BE2C (cell line): ENCODE results near the gene SLIT1.

Experiments
- DNase-seq: peaks from one replicate; pipeline ENCODE4 v3.0.0-alpha.2; 2020
- H3K27me3 ChIP-seq: fragments of 250-450 bp; sonication (Bioruptor Pico); 2 replicates; pipeline ENCODE4 v1.5.1; 2020; ENCODE audit warnings: mild to moderate bottlenecking
- H3K36me3 ChIP-seq: fragments of 250-450 bp; sonication (Bioruptor Pico); 2 replicates; pipeline ENCODE4 v1.5.1; 2020; ENCODE audit warnings: mild to moderate bottlenecking
- H3K4me1 ChIP-seq: fragments of 250-450 bp; sonication (Bioruptor Pico); 2 replicates; pipeline ENCODE4 v1.5.1; 2020
- H3K4me3 ChIP-seq: 2 replicates; pipeline ENCODE4 v1.5.1; 2011; ENCODE audit warnings: low read depth, low read length
- H3K9me3 ChIP-seq: fragments of 250-450 bp; sonication (Bioruptor Pico); 2 replicates; pipeline ENCODE4 v1.5.1; 2020
- TF ChIP-seq, protein P1 (sequence below): IDR thresholded peaks from 2 replicates; pipeline ENCODE4 v1.5.1; 2012; ENCODE audit warnings: mild to moderate bottlenecking, low read depth, low read length

SLIT1 gene

DNA sequence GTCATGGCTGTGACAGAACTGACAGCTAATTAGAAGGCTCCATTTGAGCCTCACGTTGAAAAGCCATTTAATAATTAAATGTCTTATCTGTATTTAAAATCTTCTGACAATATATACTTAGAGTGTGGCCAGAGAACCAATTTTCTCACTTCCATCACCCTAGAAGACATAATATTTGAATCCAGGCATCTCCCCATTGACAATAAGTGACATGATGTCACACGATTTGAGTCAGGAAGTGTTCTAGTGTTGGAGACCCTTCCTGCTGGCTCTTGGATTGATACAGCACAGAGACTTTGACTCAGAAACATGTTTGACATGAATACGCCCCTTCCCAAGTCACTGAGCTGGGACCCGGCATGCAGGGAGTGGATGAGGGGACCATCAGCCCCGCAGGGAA lies 85.9 kb downstream of the SLIT1 start:
- no peak overlapping the region for H3K4me3 ChIP-seq
- TF ChIP-seq, protein P1, sequence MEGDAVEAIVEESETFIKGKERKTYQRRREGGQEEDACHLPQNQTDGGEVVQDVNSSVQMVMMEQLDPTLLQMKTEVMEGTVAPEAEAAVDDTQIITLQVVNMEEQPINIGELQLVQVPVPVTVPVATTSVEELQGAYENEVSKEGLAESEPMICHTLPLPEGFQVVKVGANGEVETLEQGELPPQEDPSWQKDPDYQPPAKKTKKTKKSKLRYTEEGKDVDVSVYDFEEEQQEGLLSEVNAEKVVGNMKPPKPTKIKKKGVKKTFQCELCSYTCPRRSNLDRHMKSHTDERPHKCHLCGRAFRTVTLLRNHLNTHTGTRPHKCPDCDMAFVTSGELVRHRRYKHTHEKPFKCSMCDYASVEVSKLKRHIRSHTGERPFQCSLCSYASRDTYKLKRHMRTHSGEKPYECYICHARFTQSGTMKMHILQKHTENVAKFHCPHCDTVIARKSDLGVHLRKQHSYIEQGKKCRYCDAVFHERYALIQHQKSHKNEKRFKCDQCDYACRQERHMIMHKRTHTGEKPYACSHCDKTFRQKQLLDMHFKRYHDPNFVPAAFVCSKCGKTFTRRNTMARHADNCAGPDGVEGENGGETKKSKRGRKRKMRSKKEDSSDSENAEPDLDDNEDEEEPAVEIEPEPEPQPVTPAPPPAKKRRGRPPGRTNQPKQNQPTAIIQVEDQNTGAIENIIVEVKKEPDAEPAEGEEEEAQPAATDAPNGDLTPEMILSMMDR: no peak
- no peaks in the 10 kb centered on the region; the same call in none of the 2 replicates for H3K4me1 ChIP-seq

DNA sequence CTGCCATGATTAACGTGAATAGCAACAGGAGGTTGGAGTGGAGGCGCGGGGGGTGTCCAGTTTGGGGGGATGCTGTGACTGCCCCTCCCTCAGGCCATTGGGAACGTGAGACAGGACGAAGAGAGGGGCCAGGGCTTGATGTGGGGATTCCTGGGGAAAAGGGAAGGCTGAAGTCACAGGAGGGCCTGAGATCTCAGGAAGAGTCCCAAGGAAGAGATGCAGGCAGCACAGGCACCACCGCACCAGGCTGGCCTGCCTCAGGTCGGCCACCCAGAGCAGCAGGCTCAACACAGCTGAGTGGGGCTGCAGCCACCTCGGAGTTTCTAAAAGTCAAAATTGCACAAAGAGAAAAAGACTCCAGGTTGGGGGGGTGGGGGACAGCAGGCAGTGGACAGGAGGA lies 86.7 kb downstream of the SLIT1 start:
- Histone ChIP-seq H3K27me3 (no peaks in the 10 kb centered on the region), H3K4me1 (no peaks in the 10 kb centered on the region; the same call in none of the 2 replicates), H3K4me3 (no peak overlapping the region), H3K9me3 (no peaks in the 10 kb centered on the region), H3K36me3 (no peaks in the 10 kb centered on the region)
- no peak for DNase-seq
- TF ChIP-seq, protein P1: no peak

More for the DNA sequence above, 85.9 kb downstream of the SLIT1 start:
- Histone ChIP-seq H3K27me3 (no peaks in the 10 kb centered on the region), H3K9me3 (no peaks in the 10 kb centered on the region), H3K36me3 (no peaks in the 10 kb centered on the region)
- DNase-seq: no peak

DNA sequence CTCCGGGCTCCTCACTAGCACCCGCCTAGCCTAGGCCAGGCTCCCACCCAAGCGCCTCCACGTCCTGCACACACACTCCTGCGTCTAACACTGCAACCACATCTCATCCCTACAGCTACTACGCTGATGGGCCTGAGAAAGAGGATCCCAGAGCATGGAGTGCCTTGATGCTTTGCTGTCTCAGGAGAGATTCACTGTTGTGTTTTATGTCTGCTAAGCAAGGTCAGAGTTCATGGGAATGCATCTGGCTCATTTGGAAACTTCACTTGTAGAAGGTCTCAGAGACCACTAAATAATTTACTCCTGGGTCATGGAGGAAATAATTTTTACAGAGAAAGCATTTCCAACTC lies 88.7 kb downstream of the SLIT1 start:
- Histone ChIP-seq H3K4me3 (no peak overlapping the region), H3K27me3 (no peaks in the 10 kb centered on the region), H3K4me1 (no peaks in the 10 kb centered on the region; the same call in none of the 2 replicates), H3K9me3 (no peaks in the 10 kb centered on the region), H3K36me3 (no peaks in the 10 kb centered on the region)
- TF ChIP-seq, protein P1: no peak
- no peak for DNase-seq

DNA sequence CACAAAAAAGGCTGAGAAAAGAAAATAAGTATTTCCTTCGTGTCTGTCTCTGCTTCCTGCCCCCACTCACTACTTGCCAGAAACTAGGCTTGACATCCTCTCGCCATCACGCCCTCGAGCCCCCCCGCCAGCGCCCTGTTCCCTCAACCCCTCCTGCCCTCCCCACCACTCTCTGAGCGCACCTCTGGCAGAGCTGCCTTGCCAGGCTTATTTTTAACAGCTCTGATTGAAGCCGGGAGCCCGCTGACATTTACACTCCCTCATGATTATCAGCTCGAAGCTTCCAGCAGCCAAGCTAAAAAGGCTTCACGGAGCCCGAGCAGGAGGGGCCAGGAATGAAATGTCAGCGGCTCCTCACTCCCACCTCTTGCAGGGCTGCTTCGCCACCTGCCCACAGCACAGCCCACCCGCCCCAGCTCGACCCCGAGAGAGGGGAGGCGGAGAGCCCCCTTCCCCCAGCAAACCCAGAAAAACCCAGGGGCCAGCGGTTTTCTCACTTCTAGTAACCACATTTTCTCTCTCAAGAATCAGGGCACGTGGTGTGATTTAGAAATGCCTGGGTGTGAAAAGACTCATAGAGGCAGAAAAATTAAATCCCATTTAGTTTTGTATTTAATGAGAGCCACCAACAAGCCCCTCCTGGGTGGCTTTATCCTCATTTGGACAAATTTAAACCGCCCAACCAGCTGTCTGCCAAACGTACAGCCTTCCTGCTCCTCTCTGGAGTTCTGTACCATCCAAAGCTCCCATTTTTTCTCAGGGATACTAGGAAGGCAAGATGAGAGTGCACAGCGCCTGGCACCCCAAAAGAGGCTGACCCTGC lies 89.3 kb downstream of the SLIT1 start:
- Histone ChIP-seq H3K36me3 (no peaks in the 10 kb centered on the region), H3K27me3 (no peaks in the 10 kb centered on the region), H3K4me1 (no peaks in the 10 kb centered on the region; the same call in none of the 2 replicates), H3K9me3 (no peaks in the 10 kb centered on the region), H3K4me3 (no peak overlapping the region)
- DNase-seq: no peak
- TF ChIP-seq, protein P1: no peak

DNA sequence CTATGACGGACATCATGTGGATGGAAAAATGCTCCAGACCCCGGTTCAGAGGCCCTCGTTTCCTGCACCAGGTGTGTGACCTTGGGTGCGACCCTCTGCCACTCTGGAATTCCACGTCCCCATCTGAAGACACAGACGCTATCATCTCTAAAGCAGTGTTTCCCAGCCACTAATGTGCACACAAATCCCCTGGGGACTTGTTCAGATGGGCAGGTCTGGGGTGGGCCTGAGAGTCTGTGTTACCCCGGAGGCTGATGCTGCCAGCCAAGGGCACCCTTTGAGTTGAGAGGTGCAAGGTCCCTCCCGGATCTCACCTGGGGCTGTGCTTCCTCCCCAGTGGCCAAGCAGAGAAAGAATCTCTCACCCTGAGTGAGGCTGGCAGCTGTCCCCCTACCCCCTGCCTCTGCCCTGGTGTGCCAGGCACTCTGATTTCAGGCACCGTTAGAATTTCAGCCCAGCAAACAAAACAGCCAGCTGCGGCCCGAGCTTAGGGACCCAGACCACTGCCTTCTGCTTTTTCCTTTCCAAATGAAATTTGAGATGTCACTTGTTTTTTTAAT lies 90.0 kb downstream of the SLIT1 start:
- TF ChIP-seq, protein P1: no peak
- Histone ChIP-seq H3K9me3 (no peaks in the 10 kb centered on the region), H3K4me3 (no peak overlapping the region), H3K27me3 (no peaks in the 10 kb centered on the region), H3K36me3 (no peaks in the 10 kb centered on the region), H3K4me1 (no peaks in the 10 kb centered on the region; the same call in none of the 2 replicates)
- no peak for DNase-seq

DNA sequence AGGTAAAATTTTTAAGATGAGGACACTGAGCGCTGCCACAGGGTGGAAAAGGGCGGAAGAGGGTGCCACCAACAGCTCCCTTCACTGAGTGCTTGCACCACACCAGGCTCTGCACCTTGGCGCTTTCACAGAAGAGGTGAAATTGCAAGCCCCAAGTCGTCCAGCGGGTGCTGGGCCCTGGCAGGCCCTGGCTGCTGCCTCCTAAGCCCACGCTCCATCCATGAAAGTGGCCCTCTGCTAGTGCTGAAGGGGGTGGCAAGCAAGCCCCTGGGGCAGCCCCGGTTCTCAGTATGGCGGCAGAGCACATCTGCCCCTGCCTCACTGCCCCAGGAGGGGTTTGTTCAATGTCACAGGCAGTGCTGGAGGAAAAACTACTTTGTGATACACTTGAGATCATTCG lies 95.1 kb downstream of the SLIT1 start:
- Histone ChIP-seq H3K36me3 (no peaks in the 10 kb centered on the region), H3K4me3 (no peak overlapping the region), H3K27me3 (no peaks in the 10 kb centered on the region), H3K4me1 (no peaks in the 10 kb centered on the region; the same call in 1 of the 2 replicates), H3K9me3 (no peaks in the 10 kb centered on the region)
- TF ChIP-seq, protein P1: no peak
- no peak for DNase-seq
